Tibial nerve (tissue), 4 donors: ENCODE results near the gene LRG1. TPM values are rescaled to one million over a fixed set of nuclear protein-coding genes. Genes with fewer than 3 reads are reported as not detected.
A peak's percentile ranks its signal among the peaks of the same experiment; 100 is the strongest.

Source experiments
- DNase-seq, 2 donors: peaks; one replicate each; pipeline ENCODE4 v3.0.0-alpha.2; 2019; ENCODE audit warnings: low spot score in 2 of 2
- H3K27ac ChIP-seq, 4 donors: fragments of 200-600 bp; sonication (generic) in 3 of 4; one replicate each; pipeline ENCODE4 v1.5.1; 2017 to 2019; ENCODE audit warnings: mild to moderate bottlenecking in 1 of 4
- H3K27me3 ChIP-seq, 2 donors: fragments of 200-600 bp; sonication (generic) in 1 of 2; one replicate each; pipeline versions ENCODE4 v1.5.1 to v1.6.0; 2017 to 2019
- H3K36me3 ChIP-seq, 3 donors: fragments of 200-600 bp; sonication (generic); one replicate each; pipeline ENCODE4 v1.5.1; 2018 to 2019
- H3K4me1 ChIP-seq, 4 donors: fragments of 200-600 bp; sonication (generic) in 3 of 4; one replicate each; pipeline ENCODE4 v1.5.1; 2017 to 2019
- H3K4me3 ChIP-seq, 4 donors: fragments of 200-600 bp; sonication (generic) in 3 of 4; one replicate each; pipeline ENCODE4 v1.5.1; 2017 to 2019; ENCODE audit warnings: mild to moderate bottlenecking in 1 of 4, moderate library complexity in 1 of 4
- H3K9me3 ChIP-seq, 4 donors: fragments of 200-600 bp; sonication (generic) in 3 of 4; one replicate each; pipeline ENCODE4 v1.5.1; 2017 to 2019
- CTCF ChIP-seq, 5 experiments: fragments of 200-600 bp in 3 of 5; fragments of 450-650 bp in 2 of 5; sonication (generic) in 3 of 5; IDR thresholded peaks; one replicate each; pipeline ENCODE4 v1.5.1; 2016 to 2019; ENCODE audit warnings: antibody characterized with exemption in 5 of 5, mild to moderate bottlenecking in 3 of 5, moderate library complexity in 2 of 5
- EP300 ChIP-seq, 2 donors: sonication (generic); formaldehyde crosslinking; IDR thresholded peaks; one replicate each; pipeline ENCODE4 v1.6.1; 2017; ENCODE audit warnings: antibody characterized with exemption in 2 of 2, mild to moderate bottlenecking in 1 of 2
- POLR2A ChIP-seq, 2 donors: fragments of 450-650 bp; IDR thresholded peaks; one replicate each; pipeline ENCODE4 v1.6.1; 2017; ENCODE audit warnings: antibody characterized with exemption in 2 of 2, mild to moderate bottlenecking in 2 of 2, moderate library complexity in 2 of 2
- WGBS, 2 donors: methylation state at CpG; one replicate each; pipeline ENCODE4 v1.1.5; 2018; 5-methylcytosine and 5-hydroxymethylcytosine counted together
- total RNA-seq, 4 donors: library from RNA; depleted of rRNA; stranded (reverse); fragments of >200 nt; gene quantifications; one replicate each; pipeline ENCODE4 v1.1.0, GENCODE V29; 2016

LRG1 gene
- total RNA-seq, 4 donors from 2014 or later: 0.66 to 2.5 (median 1.4) TPM

- H3K9me3 ChIP-seq: no peaks in the 10 kb centered on the region
- no peak overlapping the region for H3K27ac ChIP-seq
- no peak overlapping the region for H3K4me3 ChIP-seq
- H3K27me3 ChIP-seq: peaks cover 0 to 87% of the 10 kb centered on the region in 2 donors
- H3K36me3 ChIP-seq: no peaks in the 10 kb centered on the region
- DNase-seq: no peak
- TF ChIP-seq POLR2A (IDR thresholded peaks at IDR 0.05) (no peak), CTCF (IDR thresholded peaks at IDR 0.05) (no peak)
- WGBS, 2 donors: 83 to 100% methylated on average over 1 of the region's 1 CpG
- H3K4me1 ChIP-seq: peaks cover 0 to 31% (median 12%) of the 10 kb centered on the region in 4 donors
Measured at GRCh38 chr19:4585556-4585955, 45.7 kb upstream of the LRG1 start.

DNA sequence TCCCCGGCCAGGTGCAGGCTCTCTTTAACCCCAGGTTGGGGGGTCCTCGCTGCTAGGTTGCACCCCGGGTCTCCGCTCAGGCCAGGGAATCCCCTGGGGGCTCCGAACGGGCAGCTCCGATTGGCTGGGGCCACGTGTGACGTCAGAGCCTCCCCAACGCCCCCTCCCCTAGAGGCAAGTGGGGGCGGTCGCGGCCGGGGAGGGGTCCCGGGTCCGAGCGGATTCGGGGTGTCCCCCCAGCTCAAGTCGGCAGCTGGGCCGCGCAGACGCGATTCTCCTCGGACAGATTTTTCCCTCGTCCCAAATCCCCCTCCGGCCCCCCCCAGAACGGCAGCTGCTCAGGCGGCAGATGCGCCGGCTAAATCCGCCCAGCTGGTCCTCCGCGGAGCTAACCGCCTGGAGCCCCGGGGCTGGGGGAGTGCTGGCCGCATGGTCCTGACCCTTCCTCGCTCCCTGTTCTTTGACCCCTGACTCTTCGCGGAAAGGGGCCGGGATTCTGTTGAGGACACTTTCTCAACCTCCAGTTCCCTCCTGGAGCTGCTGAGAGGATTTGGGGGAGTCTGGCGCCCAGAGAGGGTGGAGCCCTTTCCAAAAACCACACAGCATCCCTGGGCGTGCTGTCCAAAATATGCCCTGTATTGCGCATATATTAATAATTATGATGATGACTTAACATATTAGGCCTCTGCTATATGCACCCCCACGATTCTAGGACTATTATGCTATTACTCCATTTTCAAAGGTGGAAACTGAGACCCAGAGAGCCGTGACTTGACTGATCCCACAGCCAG lies 45.0 kb upstream of the LRG1 start:
- H3K4me3 ChIP-seq: peak overlapping the region in 3 of 4 donors; percentile 16 to 44 (median 19)
- DNase-seq: no peak
- H3K9me3 ChIP-seq: no peaks in the 10 kb centered on the region
- TF ChIP-seq CTCF (IDR thresholded peaks at IDR 0.05) (no peak), EP300 (IDR thresholded peaks at IDR 0.05) (no peak), POLR2A (IDR thresholded peaks at IDR 0.05) (no peak)
- H3K27me3 ChIP-seq: peaks cover 0 to 88% of the 10 kb centered on the region in 2 donors
- WGBS, 2 donors: 8 to 23% methylated on average over 14 to 25 of the region's 45 CpGs
- no peak overlapping the region for H3K27ac ChIP-seq
- peaks cover 0 to 35% (median 14%) of the 10 kb centered on the region in 4 donors for H3K4me1 ChIP-seq
- no peaks in the 10 kb centered on the region for H3K36me3 ChIP-seq

- WGBS, 2 donors: 0 to 5% methylated on average over 24 to 34 of the region's 49 CpGs
- TF ChIP-seq POLR2A (IDR thresholded peaks at IDR 0.05): no peak
- no peak for TF ChIP-seq EP300 (IDR thresholded peaks at IDR 0.05)
- TF ChIP-seq CTCF (IDR thresholded peaks at IDR 0.05): no peak
- H3K27me3 ChIP-seq: peaks cover 0 to 89% of the 10 kb centered on the region in 2 donors
- no peak for DNase-seq
- H3K4me1 ChIP-seq: peaks cover 0 to 35% (median 14%) of the 10 kb centered on the region in 4 donors
- H3K4me3 ChIP-seq: peak overlapping the region in 3 of 4 donors; percentile 16 to 44 (median 19)
- H3K27ac ChIP-seq: no peak overlapping the region
- no peaks in the 10 kb centered on the region for H3K9me3 ChIP-seq
- H3K36me3 ChIP-seq: no peaks in the 10 kb centered on the region
Measured at GRCh38 chr19:4583961-4584669, 44.3 kb upstream of the LRG1 start.

GRCh38 chr19:4582980-4583842 lies 43.4 kb upstream of the LRG1 start:
- DNase-seq: no peak
- TF ChIP-seq POLR2A (IDR thresholded peaks at IDR 0.05): no peak
- no peak for TF ChIP-seq EP300 (IDR thresholded peaks at IDR 0.05)
- no peak for TF ChIP-seq CTCF (IDR thresholded peaks at IDR 0.05)
- H3K27ac ChIP-seq: no peak overlapping the region
- peaks cover 0 to 35% (median 14%) of the 10 kb centered on the region in 4 donors for H3K4me1 ChIP-seq
- H3K4me3 ChIP-seq: no peak overlapping the region
- H3K9me3 ChIP-seq: no peaks in the 10 kb centered on the region
- H3K36me3 ChIP-seq: no peaks in the 10 kb centered on the region
- peaks cover 0 to 92% of the 10 kb centered on the region in 2 donors for H3K27me3 ChIP-seq
- WGBS, 2 donors: 55 to 65% methylated on average over 10 to 16 of the region's 16 CpGs
